Spinal cord (tissue), 10 donors: ENCODE data around the gene PODXL. TPM values are rescaled to one million over a fixed set of nuclear protein-coding genes. Genes with fewer than 3 reads are reported as not detected.

ENCODE experiments used
- DNase-seq, 6 donors: peaks; one replicate each; pipeline versions ENCODE4 v3.0.0 to v3.0.0-alpha.2; 2013 to 2015; ENCODE audit warnings: low spot score in 6 of 6, low read depth in 4 of 6
- H3K27ac ChIP-seq: one replicate; pipeline ENCODE4 v1.5.1; 2013; ENCODE audit warnings: low read depth, low read length, control low read depth
- H3K27me3 ChIP-seq: one replicate; pipeline ENCODE4 v1.6.1; 2013; ENCODE audit warnings: low read length; ENCODE audit not compliant: control insufficient read depth, insufficient read depth
- H3K36me3 ChIP-seq: one replicate; pipeline ENCODE4 v1.6.1; 2013; ENCODE audit warnings: low read length; ENCODE audit not compliant: control insufficient read depth, insufficient read depth
- H3K4me1 ChIP-seq: one replicate; pipeline ENCODE4 v1.6.1; 2013; ENCODE audit warnings: low read length; ENCODE audit not compliant: control insufficient read depth, insufficient read depth
- H3K4me3 ChIP-seq: one replicate; pipeline ENCODE4 v1.5.1; 2013; ENCODE audit warnings: low read depth, low read length, control low read depth
- H3K9me3 ChIP-seq: one replicate; pipeline ENCODE4 v1.6.1; 2013; ENCODE audit warnings: low read length; ENCODE audit not compliant: control insufficient read depth, insufficient read depth
- WGBS: methylation state at CpG from one replicate; pipeline ENCODE4 v1.1.5; 2013; ENCODE audit warnings: missing lambda C conversion rate; ENCODE audit not compliant: insufficient coverage; 5-methylcytosine and 5-hydroxymethylcytosine counted together
- long read RNA-seq, 4 donors: transcript quantifications; one replicate each; lab custom pipeline, GENCODE V29; 2026
- polyA plus RNA-seq, 2 donors: library from polyadenylated mRNA; unstranded; fragments of 120-200 nt; gene quantifications; one replicate each; pipeline ENCODE4 v1.2.1, GENCODE V29; 2013; ENCODE audit not compliant: insufficient read length in 2 of 2
- total RNA-seq, 2 donors: library from RNA; depleted of rRNA in 1 of 2; stranded (reverse); fragments of 120-200 nt in 1 of 2; fragments of >200 nt in 1 of 2; gene quantifications; one replicate each; pipeline versions ENCODE4 v1.2.3 to v1.2.4, GENCODE V29; 2013 to 2014
- donor health status: healthy.

The PODXL gene
- total RNA-seq: 10 to 100 TPM; 15.2 to 40.2 TPM
- polyA plus RNA-seq: 10 to 100 TPM; 45.9 to 51.1 TPM
- long read RNA-seq, donor 1, full-length matches to known transcripts: 5 of 5 reads
- long read RNA-seq, donor 1, partial matches to known transcripts: 0 of 5 reads
- long read RNA-seq, donor 1, other reads (novel, unspliced or antisense): 0 of 5 reads
- long read RNA-seq, donor 2, partial matches to known transcripts: 0 of 2 reads
- long read RNA-seq, donor 2, other reads (novel, unspliced or antisense): 0 of 2 reads
- long read RNA-seq, donor 3, partial matches to known transcripts: 6 of 9 reads
- long read RNA-seq, donor 3, other reads (novel, unspliced or antisense): 0 of 9 reads
- long read RNA-seq, donor 4, partial matches to known transcripts: 0 of 3 reads
- long read RNA-seq, donor 4, other reads (novel, unspliced or antisense): 0 of 3 reads

DNA sequence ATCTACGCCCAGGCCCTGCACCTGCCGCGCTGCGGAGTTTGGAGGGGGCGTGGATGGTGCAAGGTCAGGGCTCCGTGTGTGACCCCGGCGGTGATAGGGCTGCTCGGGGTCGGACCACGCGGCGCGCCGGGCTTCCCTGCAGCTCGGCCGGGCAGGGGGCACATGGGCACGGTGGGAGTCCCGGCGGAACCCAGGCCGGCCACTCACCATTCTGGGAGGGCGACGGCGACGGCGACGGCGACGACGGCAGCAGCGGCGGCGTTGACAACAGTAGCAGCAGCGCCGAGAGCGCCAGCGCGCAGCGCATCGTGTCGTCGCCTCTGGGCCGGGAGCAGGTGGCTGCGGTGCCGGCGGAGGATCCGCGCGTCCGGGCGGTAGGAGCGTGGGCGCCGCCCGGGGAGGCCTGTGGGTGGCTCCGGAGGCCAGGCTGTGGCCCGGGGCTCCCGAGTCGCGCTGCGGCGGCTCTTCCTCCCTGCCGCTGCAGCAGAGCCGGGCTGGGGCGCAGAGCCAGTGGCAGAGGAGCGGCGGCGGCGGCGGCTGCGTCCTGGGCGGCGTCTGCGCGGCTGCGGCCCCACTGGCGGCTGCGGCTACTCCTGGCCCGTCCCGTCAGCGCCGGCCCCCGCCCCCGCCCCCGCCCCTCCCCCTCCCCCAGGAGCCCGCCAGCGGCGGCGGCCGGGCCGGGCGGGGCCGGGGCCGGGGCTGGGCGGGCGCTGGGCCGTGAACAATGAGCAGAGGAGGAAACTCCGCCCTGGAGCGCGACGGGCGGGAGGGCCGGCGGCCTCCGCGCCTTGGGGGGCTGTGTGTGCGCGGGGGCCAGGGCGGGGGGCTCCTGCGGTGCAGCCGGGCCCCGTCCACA, at the start of gene PODXL:
Gene PODXL, minus strand, starts transcription at position 576 of the 856 bp plus-strand sequence. Its CDS starts 269 bp downstream, at position 307.
- Histone ChIP-seq H3K9me3 (no peaks in the 10 kb centered on the region), H3K4me3 (peak within 1 kb of the TSS; percentile 52), H3K36me3 (peaks cover 3% of the 10 kb centered on the region), H3K27ac (peak within 1 kb of the TSS; percentile 84), H3K4me1 (peaks cover 43% of the 10 kb centered on the region), H3K27me3 (peaks cover 7% of the 10 kb centered on the region)
- WGBS: under 1% methylated on average over 90 of the region's 112 CpGs
- DNase-seq: peak in 2 of 6 donors; percentile 84

DNA sequence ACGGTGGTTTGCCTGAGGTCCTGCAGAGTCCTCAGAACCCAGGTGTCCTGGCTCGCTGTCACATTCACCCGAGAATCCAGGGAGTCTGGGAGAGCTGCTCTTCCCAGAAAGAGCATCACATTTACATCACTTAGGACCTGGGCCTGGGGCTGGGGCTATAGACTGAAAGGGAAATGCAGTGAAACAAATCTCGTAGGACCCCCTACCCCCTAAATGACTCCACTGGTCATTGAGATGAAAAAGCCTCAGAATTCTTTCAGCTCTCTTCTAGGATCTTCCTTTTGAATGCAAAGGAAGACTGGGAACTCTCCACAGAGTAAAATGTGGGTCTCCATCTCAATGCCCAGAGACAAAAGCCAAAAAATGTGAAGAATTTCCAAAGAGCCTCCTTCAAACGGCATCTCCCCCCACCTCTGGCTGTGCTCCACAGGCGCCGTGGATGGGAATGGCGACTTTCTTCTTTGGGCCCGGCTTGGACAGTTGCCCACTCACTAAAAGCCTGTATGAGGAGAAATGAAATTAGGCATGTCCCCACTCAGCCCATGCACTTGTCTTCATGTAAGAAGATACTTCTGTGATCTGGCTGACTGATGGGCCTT, 49.0 kb upstream of the PODXL start:
- Histone ChIP-seq H3K27ac (no peak overlapping the region), H3K36me3 (no peaks in the 10 kb centered on the region), H3K4me3 (no peak overlapping the region), H3K4me1 (peaks cover 49% of the 10 kb centered on the region), H3K9me3 (no peaks in the 10 kb centered on the region), H3K27me3 (no peaks in the 10 kb centered on the region)
- WGBS: no CpG with 5 or more reads among the region's 9 CpGs
- DNase-seq: peak in 2 of 6 donors; percentile 44 to 55

DNA sequence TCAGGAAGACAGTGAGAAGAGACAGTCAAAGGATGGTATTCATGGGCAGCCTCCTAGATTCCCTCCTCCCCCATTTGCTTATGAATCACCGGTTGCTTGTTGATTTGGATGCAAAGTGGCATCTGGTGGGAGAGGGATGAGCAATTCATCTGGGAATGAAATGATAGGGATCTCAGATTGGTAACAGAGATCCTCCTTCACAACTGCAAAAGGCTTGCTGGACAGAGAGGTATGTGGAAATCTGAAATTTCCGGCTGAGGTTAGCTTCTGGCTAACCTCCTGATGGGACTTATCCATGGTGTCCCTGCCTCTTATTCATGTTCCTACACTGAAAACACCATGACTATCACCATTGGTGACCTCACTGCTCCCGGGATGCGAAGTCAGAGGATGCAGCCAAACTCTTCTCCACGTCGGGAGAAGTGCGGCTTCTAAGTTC, 48.4 kb upstream of the PODXL start:
- Histone ChIP-seq H3K27ac (no peak overlapping the region), H3K36me3 (no peaks in the 10 kb centered on the region), H3K9me3 (no peaks in the 10 kb centered on the region), H3K4me1 (peaks cover 54% of the 10 kb centered on the region), H3K4me3 (no peak overlapping the region), H3K27me3 (no peaks in the 10 kb centered on the region)
- no peak for DNase-seq
- WGBS: 45% methylated on average over 4 of the region's 7 CpGs

DNA sequence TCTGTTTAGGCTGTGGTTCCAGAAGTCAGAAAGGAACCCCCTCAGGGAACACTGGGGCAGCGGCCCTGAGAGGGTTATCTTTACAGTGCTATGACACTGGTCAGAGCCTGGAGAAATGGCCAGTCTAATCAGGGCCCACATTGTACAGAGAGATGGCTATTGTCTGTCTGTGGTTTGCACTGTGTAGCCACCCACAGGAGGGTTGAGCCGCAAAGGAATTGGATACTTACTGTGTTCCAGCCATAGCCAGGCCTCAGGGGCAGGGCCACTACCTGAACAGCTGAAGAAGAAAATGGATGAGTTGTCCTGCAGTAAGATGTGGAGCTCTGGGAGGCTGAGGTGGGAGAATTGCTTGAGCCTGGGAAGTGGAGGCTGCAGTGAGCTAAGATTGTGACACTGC, 47.5 kb upstream of the PODXL start:
- DNase-seq: no peak
- peaks cover 54% of the 10 kb centered on the region for H3K4me1 ChIP-seq
- H3K27me3 ChIP-seq: no peaks in the 10 kb centered on the region
- WGBS: 100% methylated on average over 2 of the region's 2 CpGs
- no peaks in the 10 kb centered on the region for H3K9me3 ChIP-seq
- H3K4me3 ChIP-seq: no peak overlapping the region
- no peak overlapping the region for H3K27ac ChIP-seq
- no peaks in the 10 kb centered on the region for H3K36me3 ChIP-seq

DNA sequence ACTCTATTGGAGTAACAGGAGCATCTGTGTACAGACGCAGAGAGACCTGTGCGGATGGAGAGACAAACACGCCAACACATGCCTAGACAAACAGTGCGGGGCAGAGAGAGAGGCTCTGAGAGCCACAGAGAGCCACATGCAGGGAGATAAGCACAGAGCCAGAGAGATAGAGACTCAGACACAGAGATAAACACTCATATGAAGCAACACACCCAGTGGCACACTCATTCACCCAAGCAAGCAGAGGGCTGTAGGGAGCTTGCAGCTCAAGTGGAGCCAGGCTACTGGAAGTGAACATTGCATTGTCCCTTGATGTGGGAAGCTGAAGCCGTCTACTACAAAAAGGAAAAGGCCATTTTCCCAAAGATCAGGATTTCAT, 46.6 kb upstream of the PODXL start:
- Histone ChIP-seq H3K27ac (no peak overlapping the region), H3K27me3 (no peaks in the 10 kb centered on the region), H3K4me3 (no peak overlapping the region), H3K4me1 (peaks cover 46% of the 10 kb centered on the region), H3K9me3 (no peaks in the 10 kb centered on the region), H3K36me3 (no peaks in the 10 kb centered on the region)
- DNase-seq: no peak
- 94% methylated on average over 3 of the region's 5 CpGs for WGBS

DNA sequence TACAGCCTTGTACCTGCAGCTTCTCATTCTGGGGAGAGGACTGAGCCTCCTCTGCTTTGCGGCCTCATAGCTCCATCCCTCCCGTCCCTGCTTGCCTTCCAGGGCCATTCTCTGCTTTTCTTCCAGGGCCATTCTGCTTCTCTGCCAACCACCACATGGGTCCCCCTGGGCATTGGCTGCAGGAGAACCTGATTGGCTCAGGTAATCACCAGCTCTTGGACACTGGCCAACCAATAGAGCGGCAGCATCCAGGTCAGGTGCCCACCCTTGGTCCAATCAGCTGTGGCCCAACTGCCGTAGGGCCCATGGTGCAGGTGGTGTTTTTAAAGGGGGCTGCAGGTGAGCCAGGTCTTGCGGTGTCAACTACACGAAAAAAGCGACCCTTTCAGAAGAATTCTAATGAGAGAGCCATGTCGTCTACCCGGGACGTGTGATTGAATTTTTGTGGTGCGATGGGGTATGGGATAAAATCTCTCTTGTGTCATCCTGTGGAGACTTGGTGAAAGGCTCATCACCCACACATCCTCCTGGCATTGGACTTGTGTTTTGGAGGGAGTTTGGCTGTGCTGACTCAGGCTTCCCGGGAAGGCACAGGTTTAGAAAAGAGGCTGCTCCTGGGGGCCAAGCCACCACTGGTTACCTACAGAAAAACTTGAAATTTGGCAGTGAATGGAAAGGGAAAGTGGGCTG, 46.0 kb upstream of the PODXL start:
- H3K9me3 ChIP-seq: no peaks in the 10 kb centered on the region
- peak in 1 of 6 donors; percentile 70 for DNase-seq
- no peaks in the 10 kb centered on the region for H3K27me3 ChIP-seq
- H3K27ac ChIP-seq: no peak overlapping the region
- peaks cover 41% of the 10 kb centered on the region for H3K4me1 ChIP-seq
- WGBS: 93% methylated on average over 12 of the region's 12 CpGs
- H3K4me3 ChIP-seq: no peak overlapping the region
- H3K36me3 ChIP-seq: no peaks in the 10 kb centered on the region

DNA sequence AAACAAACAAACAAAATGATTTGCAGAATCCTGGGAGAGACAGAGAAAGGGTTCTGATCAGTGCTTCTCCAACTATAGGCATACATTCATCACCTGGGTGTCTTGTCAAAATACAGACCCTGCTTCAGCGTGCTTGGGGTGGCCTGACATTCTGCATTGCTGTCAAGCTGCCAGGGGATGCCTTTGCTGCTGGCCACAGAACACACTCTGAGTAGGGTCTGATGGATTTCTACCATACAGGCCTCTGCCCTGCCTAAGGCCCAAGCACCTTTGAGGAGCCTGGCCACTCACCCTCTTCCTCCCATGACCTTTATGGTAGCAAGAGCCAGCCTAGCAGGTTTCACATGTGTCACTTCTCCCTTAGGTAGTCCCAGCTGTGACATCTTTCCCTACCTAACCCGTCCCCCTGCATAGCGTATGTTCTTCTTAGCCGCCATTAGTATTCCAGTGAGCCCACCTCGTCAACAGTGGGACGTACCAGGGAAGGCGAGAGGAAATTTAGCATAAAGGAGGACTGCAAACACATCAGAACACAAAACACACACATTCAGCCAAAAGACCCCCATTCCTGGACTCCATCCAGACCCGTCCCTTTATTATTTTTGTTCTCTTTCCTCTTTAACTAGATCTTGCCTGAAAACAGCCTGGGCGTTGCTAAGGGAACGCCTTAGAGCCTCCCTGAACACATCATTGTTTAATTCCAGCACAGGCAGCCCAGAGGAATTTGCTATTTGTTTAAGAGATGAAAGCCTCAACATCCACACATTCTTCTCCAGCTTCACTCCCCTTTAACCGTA, 43.9 kb upstream of the PODXL start:
- Histone ChIP-seq H3K9me3 (no peaks in the 10 kb centered on the region), H3K4me3 (no peak overlapping the region), H3K36me3 (no peaks in the 10 kb centered on the region), H3K27me3 (no peaks in the 10 kb centered on the region), H3K4me1 (peaks cover 19% of the 10 kb centered on the region), H3K27ac (peak overlapping the region; percentile 29)
- 20% methylated on average over 6 of the region's 11 CpGs for WGBS
- DNase-seq: peak in 5 of 6 donors; percentile 35 to 95 (median 67)

DNA sequence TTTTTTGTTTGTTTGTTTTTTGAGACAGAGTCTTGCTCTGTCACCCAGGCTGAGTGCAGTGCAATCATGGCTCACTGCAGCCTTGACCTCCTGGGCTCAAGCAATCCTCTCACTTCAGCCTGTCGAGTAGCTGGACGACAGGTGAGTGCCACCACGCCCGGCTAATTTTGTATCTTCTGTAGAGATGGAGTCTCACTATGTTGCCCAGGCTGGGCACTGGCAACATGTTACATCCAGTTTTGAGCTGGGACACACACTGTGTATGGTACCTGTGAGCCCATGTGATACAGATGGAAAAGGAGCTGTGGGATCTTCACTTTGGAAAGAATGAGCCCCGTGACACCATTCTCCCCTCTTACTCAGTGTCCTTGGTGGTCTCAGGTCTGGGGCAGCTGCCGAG, 40.4 kb upstream of the PODXL start:
- Histone ChIP-seq H3K36me3 (no peaks in the 10 kb centered on the region), H3K9me3 (no peaks in the 10 kb centered on the region), H3K27me3 (no peaks in the 10 kb centered on the region), H3K27ac (no peak overlapping the region), H3K4me3 (no peak overlapping the region), H3K4me1 (peaks cover 15% of the 10 kb centered on the region)
- 88% methylated on average over 5 of the region's 6 CpGs for WGBS
- no peak for DNase-seq
